GM21528 (cell line): ENCODE results near the gene ARID3C.

Experiments
- ATAC-seq: cut with Tn5 transposase; IDR thresholded peaks from one replicate; pipeline ENCODE4 v1.9.1; 2021; ENCODE audit warnings: mild to moderate bottlenecking, moderate library complexity; ENCODE audit not compliant: unreplicated experiment, low FRiP score

Gene ARID3C

DNA sequence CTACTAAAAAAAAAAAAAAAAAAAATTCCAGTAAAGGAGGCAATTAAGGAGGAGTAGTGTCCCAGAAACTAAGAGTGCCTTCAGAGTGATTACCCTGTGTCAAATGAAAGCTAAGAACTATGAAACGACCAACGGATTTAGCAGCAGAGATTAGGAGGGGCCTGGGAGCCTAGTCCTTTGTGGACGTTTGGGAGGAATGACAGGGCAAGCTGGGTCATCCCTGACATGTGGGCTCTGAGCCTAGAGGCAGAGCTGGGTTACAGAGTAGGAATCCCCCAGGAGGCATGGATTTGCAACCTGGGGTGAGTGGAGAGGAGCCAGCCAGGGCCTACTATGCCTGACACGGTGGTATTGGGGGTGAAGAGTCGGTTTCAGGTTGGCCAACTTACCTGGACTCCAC, 4.3 kb upstream of the ARID3C start:
- ATAC-seq = no peak

DNA sequence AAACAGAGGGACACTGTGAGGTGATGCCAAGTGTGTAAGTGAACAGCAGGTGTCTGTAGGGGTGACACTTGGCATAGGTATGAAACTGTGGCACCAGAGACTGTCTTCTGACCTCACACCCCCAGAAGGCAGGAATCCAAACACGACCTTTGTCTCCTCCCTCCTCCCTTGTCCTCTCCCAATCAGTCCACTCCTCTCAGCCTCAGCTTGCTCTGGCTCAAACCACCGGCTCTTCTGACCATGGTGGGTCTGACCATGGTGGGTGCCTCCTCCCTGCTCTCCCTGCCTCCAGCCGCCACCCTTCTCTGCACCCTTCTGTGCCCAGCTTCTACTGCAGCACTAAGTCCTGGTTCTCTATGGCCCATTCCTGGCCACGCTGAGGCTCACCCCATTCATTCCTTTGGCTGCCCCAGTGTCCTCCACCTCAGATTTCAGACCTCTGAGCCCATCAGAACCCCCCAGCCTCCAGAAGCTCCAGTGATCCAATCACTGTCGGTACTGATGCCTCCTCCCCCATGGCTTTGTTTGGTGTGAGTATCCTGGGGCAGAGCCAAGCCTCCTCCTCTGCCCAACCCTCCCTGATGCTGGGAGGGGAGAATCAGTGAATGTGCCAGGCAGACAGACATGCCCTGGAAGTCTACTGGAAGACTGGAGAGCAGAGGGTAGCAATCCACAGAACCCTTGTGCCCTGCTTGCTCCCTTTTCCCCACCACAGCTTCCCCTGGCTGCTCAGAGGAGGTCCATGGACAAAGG, 1.7 kb upstream of the ARID3C start:
- no peak for ATAC-seq

DNA sequence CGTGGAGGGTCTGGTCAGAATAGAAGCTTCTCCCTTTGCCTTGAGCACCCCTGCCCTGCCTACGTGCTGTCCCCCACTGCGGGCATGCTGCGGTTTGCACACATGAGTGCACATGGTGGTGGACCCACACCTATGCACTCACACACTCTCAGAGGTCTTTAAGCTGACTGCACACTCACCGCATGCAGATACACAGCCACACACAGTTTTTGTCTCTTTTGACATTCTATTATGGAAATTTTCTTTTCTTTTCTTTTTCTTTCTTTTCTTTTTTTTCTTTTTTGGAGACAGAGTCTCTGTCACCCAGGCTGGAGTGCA, 584 bp upstream of the ARID3C start:
- no peak for ATAC-seq

DNA sequence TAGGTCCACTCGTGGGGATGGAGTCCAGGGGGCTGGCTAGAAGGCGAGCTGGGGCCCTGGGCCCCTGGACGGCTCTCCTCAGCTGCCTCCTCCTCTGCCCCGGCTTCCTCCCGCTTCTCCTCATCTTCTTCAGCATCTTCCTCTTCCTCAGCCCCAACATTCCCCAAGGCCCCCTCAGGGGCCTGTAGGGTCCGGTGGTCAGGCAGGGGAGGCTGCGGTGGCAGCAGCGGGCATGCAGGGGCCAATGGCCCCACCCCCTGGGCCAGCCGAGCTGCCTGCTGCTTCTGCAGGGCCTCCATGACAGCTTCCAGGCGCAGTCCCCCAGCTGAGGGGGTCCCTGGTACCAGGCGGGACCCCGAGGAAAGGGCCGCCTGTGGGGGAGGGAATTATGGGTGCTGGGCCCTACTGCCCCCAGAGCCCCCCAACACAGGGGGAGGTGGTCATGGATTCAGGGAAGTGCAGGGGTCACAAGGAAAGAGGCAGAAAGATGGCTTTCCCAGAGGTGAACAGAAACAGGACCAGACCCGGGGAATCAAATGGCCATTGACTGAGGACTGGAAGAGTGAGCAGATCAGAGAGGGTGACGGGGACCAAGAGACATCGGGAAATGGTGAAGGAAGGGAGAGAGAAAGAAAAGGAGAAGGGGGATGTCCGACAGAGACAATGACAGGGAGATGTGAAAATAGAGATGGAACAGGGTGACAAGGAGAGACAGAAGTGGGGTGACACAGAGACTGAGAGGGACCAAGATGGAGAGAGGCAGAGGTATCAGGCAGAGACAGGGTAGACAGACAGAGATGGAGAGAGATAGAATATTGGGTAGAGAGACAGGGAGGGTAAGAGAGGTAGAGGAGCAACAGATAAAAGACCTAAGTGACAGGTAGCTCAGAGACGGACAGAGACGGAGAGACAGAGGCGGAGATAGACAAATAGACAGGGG, 880 bp downstream of the ARID3C start:
- ATAC-seq = no peak

DNA sequence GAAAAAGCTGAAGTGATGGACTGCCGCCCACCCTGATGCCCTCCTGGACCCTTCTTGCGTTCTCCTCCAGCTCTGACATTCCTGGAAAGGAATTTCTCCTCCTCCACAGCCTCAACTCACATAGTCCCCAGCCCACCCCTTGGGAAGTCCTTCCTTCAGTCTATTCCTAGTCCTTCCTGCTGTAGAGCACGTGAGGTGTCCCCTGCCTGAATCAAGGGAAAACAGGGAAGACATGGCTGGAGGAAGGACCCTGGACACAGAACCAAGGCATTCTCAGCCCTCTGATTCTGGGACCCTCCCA, 3.7 kb downstream of the ARID3C start:
- no peak for ATAC-seq

DNA sequence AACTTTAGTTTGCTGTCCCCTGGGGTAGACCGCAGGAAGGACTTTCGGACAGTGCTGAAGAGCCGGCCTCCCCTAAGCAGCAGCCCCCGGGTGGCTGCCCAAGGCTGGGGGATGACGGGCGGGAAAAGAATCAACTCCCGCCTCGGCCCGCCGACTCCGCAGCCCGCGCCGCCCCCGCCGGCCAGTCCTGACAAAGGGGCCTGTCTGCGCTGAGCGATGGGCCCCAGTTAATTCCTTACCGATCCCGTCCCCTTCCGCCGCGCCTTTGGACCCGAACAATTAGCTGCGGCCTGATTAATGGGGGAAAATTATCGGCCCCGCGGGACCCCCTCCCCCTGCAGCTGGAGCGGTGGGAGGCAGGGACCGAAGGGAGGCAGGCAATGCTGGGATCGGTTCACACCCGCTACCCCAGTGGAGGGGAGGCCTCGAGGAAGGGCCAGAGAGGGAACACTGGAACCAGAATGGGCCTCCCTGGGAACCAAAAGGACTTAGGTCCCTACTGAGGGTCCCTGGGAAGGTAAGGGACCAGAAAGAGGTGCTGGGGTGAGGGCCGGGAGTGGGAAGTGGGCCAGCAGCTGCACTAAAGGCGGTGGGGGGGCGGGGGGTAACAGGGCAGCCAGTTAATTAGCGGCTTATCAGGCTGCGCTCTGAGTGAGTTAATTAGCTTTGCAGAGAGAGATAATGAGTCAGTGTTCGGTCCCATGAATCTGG, 4.2 kb downstream of the ARID3C start:
- no peak for ATAC-seq

DNA sequence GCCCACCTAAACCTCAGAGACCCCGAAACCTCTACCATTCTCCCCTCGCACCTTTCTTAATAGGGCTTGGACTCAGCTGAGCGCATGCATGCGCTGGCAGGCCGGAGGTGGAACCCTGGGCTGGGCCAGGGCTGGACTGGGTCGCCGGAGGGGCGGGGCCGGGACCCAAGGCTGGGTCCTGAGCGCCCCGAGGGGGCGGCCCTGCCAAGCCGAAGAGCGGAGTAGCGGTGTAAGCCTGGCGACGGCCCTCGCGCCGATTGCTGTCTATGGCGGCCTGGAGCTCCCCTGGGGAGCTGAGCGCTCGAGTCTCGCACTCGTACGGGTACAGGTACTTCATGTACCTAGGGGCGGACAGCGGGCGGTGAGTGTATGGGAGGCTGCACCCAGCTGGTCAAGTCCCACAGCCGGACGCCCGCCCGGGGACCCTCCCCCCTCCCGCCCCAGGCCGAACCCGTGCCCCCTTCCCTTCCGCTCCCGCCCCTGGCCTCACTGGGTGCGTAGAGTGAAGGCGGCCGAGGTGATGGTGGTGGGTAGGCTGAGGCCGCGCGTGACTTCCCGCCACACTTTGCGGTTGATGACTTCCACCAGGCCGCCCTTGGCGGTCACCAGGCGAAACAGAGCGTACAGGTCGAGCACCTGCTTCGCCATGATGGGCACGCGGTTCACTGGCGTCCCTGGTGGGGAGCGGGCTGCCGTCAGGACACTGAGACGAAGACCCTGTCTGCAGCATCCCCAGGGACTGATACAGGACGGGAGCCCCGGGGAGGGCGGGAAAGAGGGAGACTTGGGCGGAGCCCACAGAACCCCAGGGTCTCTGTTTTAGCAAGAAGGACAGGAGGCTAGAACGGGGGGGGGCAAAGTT, 5.3 kb downstream of the ARID3C start:
- no peak for ATAC-seq

DNA sequence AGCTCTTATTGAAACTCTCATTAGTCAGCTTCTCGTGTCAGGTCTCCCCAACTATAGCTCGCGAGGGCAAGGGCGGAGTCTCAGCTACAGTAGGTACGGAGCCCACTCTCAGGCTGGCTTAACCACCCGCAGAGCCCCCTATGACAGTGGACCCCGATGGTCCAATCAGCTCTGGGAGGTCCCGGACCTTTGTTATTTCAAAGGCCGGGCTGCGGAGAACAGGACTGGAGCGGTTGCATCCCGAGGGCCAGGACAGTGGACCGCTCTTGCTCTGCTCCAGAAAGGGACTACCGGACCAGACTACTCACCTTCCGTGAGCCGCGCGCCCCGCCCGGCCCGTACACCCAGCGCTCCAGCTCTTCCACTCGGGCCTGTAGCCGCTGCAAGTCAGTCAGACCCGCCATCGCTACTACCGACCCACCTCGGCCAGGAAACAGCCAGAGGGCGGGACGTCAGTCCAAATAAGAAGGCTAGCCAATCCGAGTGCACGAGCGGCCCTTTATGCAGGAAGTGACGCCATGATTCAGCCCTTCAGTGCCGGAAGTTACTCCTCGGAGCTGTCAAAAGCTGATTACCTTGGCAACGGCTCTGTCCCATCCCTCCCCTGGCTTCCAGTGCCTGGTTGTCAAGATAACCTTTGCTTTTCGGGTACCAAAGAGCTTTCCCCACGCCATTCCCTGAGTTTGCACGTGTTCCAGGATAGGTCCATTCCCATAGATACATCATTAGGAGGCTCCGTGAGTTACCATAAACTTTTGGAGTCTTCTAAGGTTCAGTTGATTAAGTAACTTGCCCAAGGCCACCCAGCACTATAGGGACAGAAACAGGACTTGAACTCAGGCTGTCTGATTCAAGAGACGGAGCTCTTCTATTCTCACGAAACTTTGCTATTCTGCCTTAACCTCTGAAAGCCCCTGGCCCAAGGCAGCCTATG, 8.5 kb downstream of the ARID3C start, which contains the start of gene DCTN3:
Gene DCTN3, minus strand, starts transcription at position 435 of the 934 bp plus-strand sequence. Its CDS starts 31 bp downstream, at position 404.
- peak; percentile 93 for ATAC-seq

DNA sequence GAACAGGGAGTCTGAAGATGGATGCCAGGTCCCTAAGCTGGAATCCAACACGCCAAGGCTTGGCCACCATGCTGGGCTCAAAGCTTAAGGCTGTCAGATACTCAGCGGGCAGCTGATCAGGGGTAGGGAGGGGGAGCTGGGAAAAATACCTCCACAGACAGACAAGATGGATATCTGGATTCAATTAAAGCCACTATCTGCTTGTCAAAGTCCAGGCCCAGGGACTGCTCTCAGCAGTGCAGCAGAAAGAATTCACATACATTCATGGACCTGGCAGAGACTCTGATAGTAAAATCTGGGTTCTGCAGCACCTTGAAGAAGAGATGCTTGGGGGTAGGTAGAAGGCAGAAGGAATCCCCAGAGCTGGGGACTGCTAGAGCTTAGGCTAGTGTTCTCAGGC, 13.7 kb downstream of the ARID3C start:
- ATAC-seq = no peak

DNA sequence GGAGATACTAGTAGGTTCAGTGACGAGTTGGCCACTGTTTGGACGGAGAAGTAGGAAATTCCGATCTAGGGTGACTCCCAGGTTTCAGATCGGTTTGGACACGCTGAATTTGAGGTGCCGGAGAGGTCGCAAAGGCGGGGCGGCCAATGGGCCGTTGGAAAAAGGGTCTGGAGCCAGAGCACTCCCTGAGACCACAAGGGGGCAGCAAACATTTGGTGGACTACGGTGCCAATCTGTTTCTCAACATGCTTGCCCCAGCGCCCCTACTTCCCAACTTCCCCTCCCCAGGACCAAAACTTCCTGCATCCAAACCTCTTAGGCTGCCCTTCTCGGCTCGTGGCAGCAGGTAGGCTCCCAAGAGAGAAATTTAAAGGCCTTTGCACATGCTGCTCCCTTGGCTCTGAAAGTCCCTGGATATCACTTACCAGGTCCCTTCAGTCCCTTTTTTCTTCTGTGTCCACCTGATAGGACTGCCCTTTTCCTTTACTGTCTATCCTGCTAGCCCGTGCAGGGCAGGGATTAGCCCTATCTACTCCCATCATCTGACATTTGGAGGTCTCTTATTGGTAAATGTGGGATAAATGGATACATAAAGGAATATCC, 16.0 kb downstream of the ARID3C start:
- peak; percentile 44 for ATAC-seq

DNA sequence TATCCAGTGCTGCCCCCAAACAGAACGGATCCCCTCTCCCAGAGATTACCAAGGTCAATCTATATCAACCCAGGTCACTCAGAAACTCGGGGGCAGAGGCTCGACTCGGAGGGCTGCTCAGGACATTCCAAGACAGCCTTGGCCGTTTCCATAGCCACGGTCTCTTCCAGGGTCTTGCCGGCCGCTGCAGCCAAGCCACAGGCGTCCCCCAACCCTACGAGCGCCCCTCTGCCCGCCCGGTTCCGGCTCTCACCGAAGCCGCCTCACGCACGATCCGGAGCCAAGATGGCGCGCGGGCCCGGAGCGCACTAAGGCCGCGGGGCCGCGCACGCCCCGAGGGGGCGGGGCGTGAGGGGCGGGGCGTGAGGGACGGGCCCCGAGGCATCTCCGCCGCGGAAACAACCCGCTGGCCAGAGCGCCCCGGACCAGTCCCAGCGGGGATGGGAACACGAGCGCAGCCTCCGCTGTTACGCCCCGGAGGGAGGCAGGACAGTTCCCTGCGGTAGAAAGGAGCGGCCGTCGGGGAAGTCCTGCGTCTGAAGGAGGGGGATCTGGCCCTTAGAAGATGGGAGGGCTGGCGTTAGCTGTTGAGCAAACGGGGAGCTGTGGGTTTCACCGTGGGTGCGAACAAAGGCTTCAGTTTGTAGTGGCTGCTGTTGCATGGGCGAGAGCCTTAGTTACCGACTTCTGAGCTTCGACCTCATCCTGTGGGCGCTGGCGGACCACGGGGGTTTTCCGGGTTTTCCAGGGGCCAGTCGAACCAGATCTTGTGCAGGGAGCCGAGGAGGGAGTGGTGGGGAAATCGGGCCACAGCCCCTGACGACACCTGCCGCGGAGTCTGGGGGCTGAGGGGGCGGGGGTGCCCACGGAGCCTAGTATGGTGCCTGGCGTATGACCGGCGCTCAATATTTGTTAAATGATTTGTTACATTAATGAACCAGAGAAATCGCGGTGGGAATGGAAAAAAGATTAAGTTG, 16.8 kb downstream of the ARID3C start, which contains the start of gene RPP25L:
Gene RPP25L, minus strand, starts transcription at position 287 of the 977 bp plus-strand sequence. CDS start 801 bp downstream, outside the sequence.
- peak; percentile 87 for ATAC-seq

DNA sequence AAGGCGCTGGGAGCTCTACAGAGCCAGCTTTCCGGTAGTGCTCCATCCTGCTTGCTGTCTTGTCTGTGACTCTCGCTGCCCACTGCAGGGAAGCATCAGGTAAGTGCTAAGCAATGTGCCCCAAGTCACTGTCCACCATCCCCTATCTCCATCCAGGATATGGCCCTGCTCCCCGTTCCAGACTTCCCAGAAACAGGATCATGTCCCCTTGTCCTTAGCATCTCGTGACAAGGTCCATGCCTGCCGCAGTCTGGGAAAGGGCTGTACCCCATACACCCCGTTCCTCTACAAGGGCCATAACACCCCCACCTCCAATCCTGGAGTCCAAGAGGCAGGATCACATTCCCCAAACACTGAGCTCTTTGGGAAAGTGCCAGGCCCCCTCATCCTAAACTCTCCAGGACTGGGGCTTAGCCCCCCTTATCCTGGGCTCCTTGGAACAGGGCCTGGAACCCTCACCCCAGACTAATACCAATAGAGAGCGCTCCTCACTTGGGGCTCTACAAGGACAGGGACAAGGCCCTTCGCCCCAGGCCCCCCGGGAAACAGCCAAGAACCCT, 17.5 kb downstream of the ARID3C start:
- no peak for ATAC-seq

DNA sequence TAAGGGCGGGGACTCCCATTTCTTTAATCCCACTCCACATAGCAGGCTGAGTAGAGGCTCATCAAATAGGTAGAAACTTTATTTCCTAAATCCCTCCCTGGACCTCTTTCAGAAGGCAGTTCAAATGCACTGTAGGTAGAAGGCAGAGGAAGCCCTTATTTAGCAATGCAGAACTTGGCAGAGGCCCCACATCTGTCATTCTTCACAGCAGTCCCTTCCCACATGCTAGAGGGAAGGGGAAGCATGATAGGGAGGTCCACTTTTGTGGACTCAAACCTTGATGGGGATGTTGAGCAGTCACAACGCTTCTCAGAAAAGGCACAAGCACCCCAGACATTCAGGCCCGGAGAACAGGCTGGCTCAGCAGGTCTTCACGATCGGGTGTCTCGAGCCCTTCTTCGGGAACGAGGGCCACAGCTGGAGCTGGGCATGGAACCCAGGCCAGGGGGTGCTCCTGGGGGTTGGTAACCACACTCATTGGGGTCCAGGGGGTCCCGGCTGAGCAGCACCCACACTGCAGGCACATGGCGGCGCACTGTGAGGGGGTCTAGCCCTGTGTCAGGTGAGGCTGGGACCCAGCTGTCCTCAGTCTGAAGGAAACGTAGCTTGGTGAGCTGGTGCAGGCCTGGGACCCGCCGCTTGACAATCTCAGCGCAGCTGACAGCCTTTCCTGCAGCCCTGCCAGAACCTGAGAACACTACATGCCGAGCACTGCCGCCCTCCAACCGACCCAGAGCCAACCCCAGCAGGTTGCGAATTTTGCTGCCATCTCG, 18.2 kb downstream of the ARID3C start:
- no peak for ATAC-seq

DNA sequence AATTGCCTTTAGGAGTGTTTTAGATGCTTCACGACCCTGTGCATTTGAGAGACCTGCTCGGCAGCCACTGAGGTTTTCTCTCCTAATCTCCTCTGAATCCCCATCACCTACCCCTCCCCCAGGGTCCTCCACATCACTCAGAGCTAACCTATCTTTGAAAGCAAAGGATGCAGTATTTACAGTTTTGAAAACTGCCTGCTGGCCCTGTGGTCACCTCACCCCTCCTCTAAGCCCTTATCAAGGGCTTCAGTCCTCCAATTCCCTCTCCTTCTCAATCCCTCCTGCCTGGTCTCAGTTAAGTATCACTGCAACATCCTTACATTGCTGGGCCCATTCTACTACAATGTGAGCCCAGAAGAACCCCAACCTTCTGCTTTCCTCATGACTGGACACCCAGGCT, 21.5 kb downstream of the ARID3C start:
- ATAC-seq = no peak

DNA sequence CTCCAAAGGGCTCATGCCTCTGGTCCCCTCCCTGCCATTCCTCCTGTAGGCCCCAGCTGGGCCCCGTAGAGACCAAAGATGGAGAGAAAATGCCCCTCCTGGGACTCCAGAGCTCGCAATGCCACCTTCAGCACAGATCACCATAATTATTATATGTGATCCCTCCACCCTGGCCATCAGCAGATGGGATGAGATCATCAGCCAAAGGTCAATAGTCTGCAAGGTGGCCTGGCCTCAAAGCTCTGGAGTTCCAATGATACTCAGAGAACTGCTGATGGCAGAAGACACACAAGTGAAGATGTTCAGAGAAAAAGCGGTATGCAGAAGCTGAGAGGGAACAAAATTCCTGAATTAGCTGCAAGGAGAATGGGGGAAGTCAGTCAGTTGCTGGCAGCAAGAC, 22.0 kb downstream of the ARID3C start:
- ATAC-seq = no peak

DNA sequence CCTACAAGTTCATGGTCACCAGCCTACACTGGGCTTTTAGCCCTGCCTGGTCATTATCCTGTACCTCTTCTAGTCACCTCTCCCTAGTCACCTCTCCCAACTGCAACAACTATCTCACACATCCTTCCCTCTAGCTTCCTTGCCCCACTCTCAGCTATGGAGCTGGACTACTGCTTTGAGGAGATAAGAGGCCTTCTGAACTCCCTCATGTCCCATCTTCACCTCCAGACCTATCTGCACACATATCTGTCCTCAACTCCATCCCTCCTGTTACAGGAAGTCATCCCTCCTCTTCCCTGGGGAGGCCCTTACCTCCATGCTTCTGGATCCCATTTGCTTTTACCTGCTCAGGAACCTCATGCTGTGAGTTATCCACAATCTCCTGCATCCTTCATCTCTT, 22.7 kb downstream of the ARID3C start:
- no peak for ATAC-seq
